ENCODE data around the gene IL17RD. TPM values are rescaled to one million over a fixed set of nuclear protein-coding genes. Genes with fewer than 3 reads are reported as not detected.

The IL17RD gene
- total RNA-seq, 1 experiment from 2014 or later = 31.7 TPM

- no peaks in the 10 kb centered on the region for H4K20me1 ChIP-seq (ENCODE audit: control insufficient read depth, insufficient read depth, insufficient read length)
- H3K18ac ChIP-seq (ENCODE audit: insufficient read length, low read depth, low read length) = peak overlapping the region; percentile 78
- H4K8ac ChIP-seq (replicated peaks; ENCODE audit: insufficient read length, low read depth, low read length) = no peak overlapping the region
- no peaks in the 10 kb centered on the region for H3K23me2 ChIP-seq (ENCODE audit: insufficient read length, low read depth, low read length, poor library complexity, severe bottlenecking)
- no peak overlapping the region for H3K4ac ChIP-seq (ENCODE audit: low read depth, low read length)
- H3K23ac ChIP-seq (ENCODE audit: insufficient read length, low read depth, low read length) = no peak overlapping the region
- peak; percentile 100 for DNase-seq
- peaks cover 48% of the 10 kb centered on the region for H3K4me1 ChIP-seq (ENCODE audit: insufficient read depth, low read length)
- H2AFZ ChIP-seq (ENCODE audit: low read length) = no peak overlapping the region
- no peak overlapping the region for H3K56ac ChIP-seq (ENCODE audit: insufficient read length, low read depth, low read length)
- H2BK15ac ChIP-seq (ENCODE audit: low read depth, low read length) = no peak overlapping the region
- no peak overlapping the region for H2BK12ac ChIP-seq (ENCODE audit: insufficient read length, low read depth, low read length)
- H3K9me3 ChIP-seq (ENCODE audit: control insufficient read depth, low read depth, low read length) = no peaks in the 10 kb centered on the region
- WGBS (ENCODE audit: extremely low coverage, insufficient read length, low lambda C conversion rate) = no CpG with 5 or more reads among the region's 14 CpGs
- H3K9me3 Mint-ChIP-seq = no peaks in the 10 kb centered on the region
- H3K14ac ChIP-seq (ENCODE audit: insufficient read depth, low read length) = peak overlapping the region; percentile 59; the same call in 1 of the 2 replicates
- H3K79me2 ChIP-seq (ENCODE audit: insufficient read depth, low read length) = peaks cover 17% of the 10 kb centered on the region; the same call in 1 of the 2 replicates
- H3K27me3 ChIP-seq (ENCODE audit: insufficient read depth, low read length) = peaks cover 3% of the 10 kb centered on the region; the same call in 1 of the 2 replicates
- no peak for TF ChIP-seq CTCF (conservative IDR thresholded peaks at IDR 0.05)
- H4K91ac ChIP-seq (ENCODE audit: insufficient read length, low read depth, low read length) = peak overlapping the region; percentile 36
- H3K4me1 Mint-ChIP-seq = peaks cover 65 to 74% of the 10 kb centered on the region in 2 experiments
- no peak overlapping the region for H3T11ph ChIP-seq (ENCODE audit: low read length)
- H3K27ac ChIP-seq (ENCODE audit: insufficient read length, low read depth, low read length) = peak overlapping the region; percentile 91
- peaks cover 14% of the 10 kb centered on the region for H3K27me3 Mint-ChIP-seq (ENCODE audit: low read depth)
- H2BK120ac ChIP-seq (ENCODE audit: low read depth, low read length, poor library complexity, severe bottlenecking) = peak overlapping the region; percentile 87
- H2BK5ac ChIP-seq (ENCODE audit: insufficient read length, low read length) = peak overlapping the region; percentile 23
- peak overlapping the region; percentile 90 to 100 (median 98) for H3K27ac Mint-ChIP-seq
- peak overlapping the region; percentile 30 for H4K5ac ChIP-seq (ENCODE audit: insufficient read length, low read depth, low read length)
- H2AK5ac ChIP-seq (ENCODE audit: insufficient read length, low read length) = no peak overlapping the region
- no peak overlapping the region for H2BK20ac ChIP-seq (ENCODE audit: low read depth, low read length, poor library complexity, severe bottlenecking)
- H3K36me3 Mint-ChIP-seq (ENCODE audit: insufficient read depth in 1 of 3, low read depth in 3 of 3) = peaks cover 0 to 12% (median 2%) of the 10 kb centered on the region in 3 experiments; a peak in 3 of 7 replicates
- peak overlapping the region; percentile 45 to 74 for H3K4me3 Mint-ChIP-seq
- peak overlapping the region; percentile 39 for H3K4me2 ChIP-seq (ENCODE audit: insufficient read depth, insufficient read length, low read length)
- H3K9ac ChIP-seq (ENCODE audit: extremely low read depth, insufficient read length, low read length) = peak overlapping the region; percentile 33
- H3K79me1 ChIP-seq (ENCODE audit: insufficient read depth, low read depth, low read length, poor library complexity, severe bottlenecking) = no peaks in the 10 kb centered on the region
Observed at GRCh38 chr3:57130571-57131209, 34.5 kb downstream of the IL17RD start.
